Measurements from ENCODE around the gene FILIP1. TPM values are rescaled to one million over a fixed set of nuclear protein-coding genes. Genes with fewer than 3 reads are reported as not detected.

FILIP1 gene
- polyA plus RNA-seq, 2 of the 4 experiments (the other 2 are of a cell fraction) = 2.3 to 15.6 TPM

DNA sequence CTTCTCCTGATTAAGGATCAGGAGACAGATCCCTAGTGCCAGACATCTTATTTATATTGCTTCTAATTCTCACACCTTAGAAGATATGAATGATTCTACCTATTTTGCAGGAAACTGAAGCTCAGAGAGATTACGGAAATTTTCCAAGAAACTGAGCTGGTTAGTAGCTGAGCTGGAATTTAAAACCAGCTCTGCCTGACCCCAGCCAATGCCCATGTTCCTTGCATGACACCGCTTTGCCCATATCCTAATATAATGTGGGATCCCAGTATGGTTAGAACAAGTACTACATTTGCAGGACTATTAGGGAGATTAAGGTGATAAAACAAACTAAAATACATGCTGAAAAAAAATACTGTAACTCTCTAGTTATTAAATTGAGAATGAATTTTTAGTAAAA lies 210.9 kb downstream of the FILIP1 start:
- POLR2A ChIA-PET = no interaction called here
- CTCF ChIA-PET = interaction anchor here (1.3 to 1.7 kb wide), 2 partner anchors 11 to 16 kb away, joined by 3 to 6 read pairs; no protein-coding TSS in a partner anchor
- FAIRE-seq = no peak
- no peak for ATAC-seq
- peak overlapping the region; percentile 97 for H3K4me3 ChIP-seq
- peak overlapping the region; percentile 52 to 74; a peak in 4 of 6 replicates for H3K27ac ChIP-seq
- 15% methylated on average over 2 of the region's 2 CpGs for WGBS (ENCODE audit: missing lambda C conversion rate)
- H3K4me2 ChIP-seq = peak overlapping the region; percentile 85
- no peak for TF ChIP-seq RAD21 (conservative IDR thresholded peaks at IDR 0.05 in 1 of 2, IDR thresholded peaks at IDR 0.05 in 1 of 2)
- TF ChIP-seq HEYL (CRISPR knock-in tag; IDR thresholded peaks at IDR 0.05) = no peak
- TF ChIP-seq EP300 (IDR thresholded peaks at IDR 0.05) = no peak
- TF ChIP-seq FOSB (CRISPR knock-in tag; IDR thresholded peaks at IDR 0.05) = no peak
- TF ChIP-seq, protein P1, sequence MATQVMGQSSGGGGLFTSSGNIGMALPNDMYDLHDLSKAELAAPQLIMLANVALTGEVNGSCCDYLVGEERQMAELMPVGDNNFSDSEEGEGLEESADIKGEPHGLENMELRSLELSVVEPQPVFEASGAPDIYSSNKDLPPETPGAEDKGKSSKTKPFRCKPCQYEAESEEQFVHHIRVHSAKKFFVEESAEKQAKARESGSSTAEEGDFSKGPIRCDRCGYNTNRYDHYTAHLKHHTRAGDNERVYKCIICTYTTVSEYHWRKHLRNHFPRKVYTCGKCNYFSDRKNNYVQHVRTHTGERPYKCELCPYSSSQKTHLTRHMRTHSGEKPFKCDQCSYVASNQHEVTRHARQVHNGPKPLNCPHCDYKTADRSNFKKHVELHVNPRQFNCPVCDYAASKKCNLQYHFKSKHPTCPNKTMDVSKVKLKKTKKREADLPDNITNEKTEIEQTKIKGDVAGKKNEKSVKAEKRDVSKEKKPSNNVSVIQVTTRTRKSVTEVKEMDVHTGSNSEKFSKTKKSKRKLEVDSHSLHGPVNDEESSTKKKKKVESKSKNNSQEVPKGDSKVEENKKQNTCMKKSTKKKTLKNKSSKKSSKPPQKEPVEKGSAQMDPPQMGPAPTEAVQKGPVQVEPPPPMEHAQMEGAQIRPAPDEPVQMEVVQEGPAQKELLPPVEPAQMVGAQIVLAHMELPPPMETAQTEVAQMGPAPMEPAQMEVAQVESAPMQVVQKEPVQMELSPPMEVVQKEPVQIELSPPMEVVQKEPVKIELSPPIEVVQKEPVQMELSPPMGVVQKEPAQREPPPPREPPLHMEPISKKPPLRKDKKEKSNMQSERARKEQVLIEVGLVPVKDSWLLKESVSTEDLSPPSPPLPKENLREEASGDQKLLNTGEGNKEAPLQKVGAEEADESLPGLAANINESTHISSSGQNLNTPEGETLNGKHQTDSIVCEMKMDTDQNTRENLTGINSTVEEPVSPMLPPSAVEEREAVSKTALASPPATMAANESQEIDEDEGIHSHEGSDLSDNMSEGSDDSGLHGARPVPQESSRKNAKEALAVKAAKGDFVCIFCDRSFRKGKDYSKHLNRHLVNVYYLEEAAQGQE (IDR thresholded peaks at IDR 0.05) = no peak
- TF ChIP-seq FOXS1 (CRISPR knock-in tag; IDR thresholded peaks at IDR 0.05) = no peak
- TF ChIP-seq, protein P2, sequence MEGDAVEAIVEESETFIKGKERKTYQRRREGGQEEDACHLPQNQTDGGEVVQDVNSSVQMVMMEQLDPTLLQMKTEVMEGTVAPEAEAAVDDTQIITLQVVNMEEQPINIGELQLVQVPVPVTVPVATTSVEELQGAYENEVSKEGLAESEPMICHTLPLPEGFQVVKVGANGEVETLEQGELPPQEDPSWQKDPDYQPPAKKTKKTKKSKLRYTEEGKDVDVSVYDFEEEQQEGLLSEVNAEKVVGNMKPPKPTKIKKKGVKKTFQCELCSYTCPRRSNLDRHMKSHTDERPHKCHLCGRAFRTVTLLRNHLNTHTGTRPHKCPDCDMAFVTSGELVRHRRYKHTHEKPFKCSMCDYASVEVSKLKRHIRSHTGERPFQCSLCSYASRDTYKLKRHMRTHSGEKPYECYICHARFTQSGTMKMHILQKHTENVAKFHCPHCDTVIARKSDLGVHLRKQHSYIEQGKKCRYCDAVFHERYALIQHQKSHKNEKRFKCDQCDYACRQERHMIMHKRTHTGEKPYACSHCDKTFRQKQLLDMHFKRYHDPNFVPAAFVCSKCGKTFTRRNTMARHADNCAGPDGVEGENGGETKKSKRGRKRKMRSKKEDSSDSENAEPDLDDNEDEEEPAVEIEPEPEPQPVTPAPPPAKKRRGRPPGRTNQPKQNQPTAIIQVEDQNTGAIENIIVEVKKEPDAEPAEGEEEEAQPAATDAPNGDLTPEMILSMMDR (IDR thresholded peaks at IDR 0.05) = no peak
- no peak for TF ChIP-seq HOXA7 (CRISPR knock-in tag; IDR thresholded peaks at IDR 0.05)
- TF ChIP-seq, protein P3, sequence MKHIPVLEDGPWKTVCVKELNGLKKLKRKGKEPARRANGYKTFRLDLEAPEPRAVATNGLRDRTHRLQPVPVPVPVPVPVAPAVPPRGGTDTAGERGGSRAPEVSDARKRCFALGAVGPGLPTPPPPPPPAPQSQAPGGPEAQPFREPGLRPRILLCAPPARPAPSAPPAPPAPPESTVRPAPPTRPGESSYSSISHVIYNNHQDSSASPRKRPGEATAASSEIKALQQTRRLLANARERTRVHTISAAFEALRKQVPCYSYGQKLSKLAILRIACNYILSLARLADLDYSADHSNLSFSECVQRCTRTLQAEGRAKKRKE (CRISPR knock-in tag; IDR thresholded peaks at IDR 0.05; ENCODE audit: low read depth) = no peak
- TF ChIP-seq, protein P4, sequence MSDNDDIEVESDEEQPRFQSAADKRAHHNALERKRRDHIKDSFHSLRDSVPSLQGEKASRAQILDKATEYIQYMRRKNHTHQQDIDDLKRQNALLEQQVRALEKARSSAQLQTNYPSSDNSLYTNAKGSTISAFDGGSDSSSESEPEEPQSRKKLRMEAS (IDR thresholded peaks at IDR 0.05) = no peak
- TF ChIP-seq ZNF302 (CRISPR knock-in tag; IDR thresholded peaks at IDR 0.05) = no peak
- no peak for TF ChIP-seq FOSL2 (IDR thresholded peaks at IDR 0.05)
- no peak for TF ChIP-seq FOSL2 (CRISPR knock-in tag; IDR thresholded peaks at IDR 0.05)
- TF ChIP-seq POLR2AphosphoS2 (conservative IDR thresholded peaks at IDR 0.05; ENCODE audit: low read length) = no peak
- TF ChIP-seq MAZ (IDR thresholded peaks at IDR 0.05; ENCODE audit: borderline replicate concordance, low read depth, low read length) = no peak
- TF ChIP-seq MYC (IDR thresholded peaks at IDR 0.05; ENCODE audit: borderline replicate concordance, low read length) = no peak
- no peak for TF ChIP-seq RFX5 (IDR thresholded peaks at IDR 0.05)
- TF ChIP-seq ESRRA (IDR thresholded peaks at IDR 0.05; ENCODE audit: borderline replicate concordance, low read length) = no peak
- no peak for TF ChIP-seq ZFP36 (IDR thresholded peaks at IDR 0.05; ENCODE audit: borderline replicate concordance, partially characterized antibody)
- TF ChIP-seq, protein P5, sequence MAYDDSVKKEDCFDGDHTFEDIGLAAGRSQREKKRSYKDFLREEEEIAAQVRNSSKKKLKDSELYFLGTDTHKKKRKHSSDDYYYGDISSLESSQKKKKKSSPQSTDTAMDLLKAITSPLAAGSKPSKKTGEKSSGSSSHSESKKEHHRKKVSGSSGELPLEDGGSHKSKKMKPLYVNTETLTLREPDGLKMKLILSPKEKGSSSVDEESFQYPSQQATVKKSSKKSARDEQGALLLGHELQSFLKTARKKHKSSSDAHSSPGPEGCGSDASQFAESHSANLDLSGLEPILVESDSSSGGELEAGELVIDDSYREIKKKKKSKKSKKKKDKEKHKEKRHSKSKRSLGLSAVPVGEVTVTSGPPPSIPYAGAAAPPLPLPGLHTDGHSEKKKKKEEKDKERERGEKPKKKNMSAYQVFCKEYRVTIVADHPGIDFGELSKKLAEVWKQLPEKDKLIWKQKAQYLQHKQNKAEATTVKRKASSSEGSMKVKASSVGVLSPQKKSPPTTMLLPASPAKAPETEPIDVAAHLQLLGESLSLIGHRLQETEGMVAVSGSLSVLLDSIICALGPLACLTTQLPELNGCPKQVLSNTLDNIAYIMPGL (CRISPR knock-in tag; IDR thresholded peaks at IDR 0.05; ENCODE audit: borderline replicate concordance) = no peak
- peaks cover 57% of the 10 kb centered on the region for H3K4me1 ChIP-seq
- no peaks in the 10 kb centered on the region for H3K9me3 ChIP-seq
- DNase-seq (ENCODE audit: low read depth in 1 of 2, low spot score in 1 of 2) = no peak

Measured in A549 (cell line).